Uterus (tissue), 4 donors: Measurements from ENCODE around the gene KRT28. TPM values are rescaled to one million over a fixed set of nuclear protein-coding genes. Genes with fewer than 3 reads are reported as not detected.

Experiments used
- DNase-seq, 2 donors: peaks; one replicate each; pipeline ENCODE4 v3.0.0-alpha.2; 2019 to 2020
- H3K27ac ChIP-seq, 2 donors: fragments of 200-600 bp; sonication (generic); 1 replicate in 1 of 2; 2 replicates in 1 of 2; pipeline ENCODE4 v1.5.1; 2016 to 2018
- H3K27me3 ChIP-seq, 2 donors: fragments of 200-600 bp; sonication (generic); one replicate each; pipeline ENCODE4 v1.5.1; 2018 to 2019; ENCODE audit warnings: control low read depth in 1 of 2
- H3K36me3 ChIP-seq, 2 donors: fragments of 200-600 bp; sonication (generic); one replicate each; pipeline ENCODE4 v1.5.1; 2019; ENCODE audit warnings: control low read depth in 1 of 2
- H3K4me1 ChIP-seq, 2 donors: fragments of 200-600 bp; sonication (generic); one replicate each; pipeline ENCODE4 v1.5.1; 2018 to 2019; ENCODE audit warnings: control low read depth in 1 of 2
- H3K4me3 ChIP-seq, 2 donors: fragments of 200-600 bp; sonication (generic); 1 replicate in 1 of 2; 2 replicates in 1 of 2; pipeline ENCODE4 v1.5.1; 2018 to 2019; ENCODE audit warnings: mild to moderate bottlenecking in 1 of 2
- H3K9me3 ChIP-seq, 2 donors: fragments of 200-600 bp; sonication (generic); one replicate each; pipeline ENCODE4 v1.5.1; 2019; ENCODE audit warnings: control low read depth in 1 of 2
- POLR2A ChIP-seq, 2 donors: fragments of 450-650 bp; IDR thresholded peaks; one replicate each; pipeline ENCODE4 v1.6.1; 2016; ENCODE audit warnings: antibody characterized with exemption in 2 of 2, mild to moderate bottlenecking in 1 of 2, moderate library complexity in 1 of 2
- intact Hi-C: fragments of 100-400 bp; cut with DNase I; formaldehyde crosslinking; loops from one replicate; pipeline ENCODE4 v1.15.1; 2023; ENCODE audit warnings: low total_unique reads
- total RNA-seq, 4 donors: library from RNA; depleted of rRNA in 3 of 4; stranded (reverse); fragments of >200 nt in 3 of 4; gene quantifications; one replicate each; pipeline versions ENCODE4 v1.1.0 to v1.2.4, GENCODE V29; 2014 to 2023
- TF ChIP-seq, protein P1 (sequence below), 4 experiments: fragments of 200-600 bp in 2 of 4; fragments of 450-650 bp in 2 of 4; sonication (generic) in 2 of 4; IDR thresholded peaks; one replicate each; pipeline ENCODE4 v1.5.1; 2016 to 2019; ENCODE audit warnings: antibody characterized with exemption in 4 of 4, mild to moderate bottlenecking in 2 of 4, moderate library complexity in 1 of 4
- donor health status: DM: yes; HTN: yes; CAD: no.

KRT28 gene
- not detected for total RNA-seq

DNA sequence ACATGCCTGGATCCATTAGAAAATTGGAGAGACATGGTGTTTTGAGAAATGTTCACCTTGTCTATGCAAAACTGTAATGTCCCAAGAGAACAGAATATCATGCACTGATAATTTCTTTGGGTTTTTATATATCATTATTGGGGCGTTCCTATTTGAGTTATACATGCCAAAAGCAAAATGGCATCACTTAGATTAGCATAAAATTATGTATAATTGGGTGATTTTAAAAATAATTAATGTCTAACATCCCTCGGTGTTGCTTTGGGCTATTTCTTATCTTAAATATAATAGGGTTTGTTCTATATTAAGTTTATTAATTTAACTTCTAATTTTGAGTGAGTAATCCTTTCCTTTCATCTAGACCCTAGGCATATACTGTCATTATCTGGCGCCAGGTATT lies at the start of gene KRT28:
TSS of gene KRT28 (minus strand) at position 101 of the 400 bp plus-strand sequence. CDS start at position 35, 66 bp downstream.
- H3K9me3 ChIP-seq = no peaks in the 10 kb centered on the region
- no peaks in the 10 kb centered on the region for H3K27me3 ChIP-seq
- H3K27ac ChIP-seq = no peak within 1 kb of the TSS
- no peaks in the 10 kb centered on the region for H3K36me3 ChIP-seq
- intact Hi-C loops = loop anchor here (10.0 kb wide), 1 partner anchor 865 kb away; no protein-coding TSS in a partner anchor
- no peak for DNase-seq
- H3K4me1 ChIP-seq = peaks cover 0 to 4% of the 10 kb centered on the region in 2 donors
- H3K4me3 ChIP-seq = no peak within 1 kb of the TSS
- no peak for TF ChIP-seq POLR2A (IDR thresholded peaks at IDR 0.05)
- TF ChIP-seq, protein P1, sequence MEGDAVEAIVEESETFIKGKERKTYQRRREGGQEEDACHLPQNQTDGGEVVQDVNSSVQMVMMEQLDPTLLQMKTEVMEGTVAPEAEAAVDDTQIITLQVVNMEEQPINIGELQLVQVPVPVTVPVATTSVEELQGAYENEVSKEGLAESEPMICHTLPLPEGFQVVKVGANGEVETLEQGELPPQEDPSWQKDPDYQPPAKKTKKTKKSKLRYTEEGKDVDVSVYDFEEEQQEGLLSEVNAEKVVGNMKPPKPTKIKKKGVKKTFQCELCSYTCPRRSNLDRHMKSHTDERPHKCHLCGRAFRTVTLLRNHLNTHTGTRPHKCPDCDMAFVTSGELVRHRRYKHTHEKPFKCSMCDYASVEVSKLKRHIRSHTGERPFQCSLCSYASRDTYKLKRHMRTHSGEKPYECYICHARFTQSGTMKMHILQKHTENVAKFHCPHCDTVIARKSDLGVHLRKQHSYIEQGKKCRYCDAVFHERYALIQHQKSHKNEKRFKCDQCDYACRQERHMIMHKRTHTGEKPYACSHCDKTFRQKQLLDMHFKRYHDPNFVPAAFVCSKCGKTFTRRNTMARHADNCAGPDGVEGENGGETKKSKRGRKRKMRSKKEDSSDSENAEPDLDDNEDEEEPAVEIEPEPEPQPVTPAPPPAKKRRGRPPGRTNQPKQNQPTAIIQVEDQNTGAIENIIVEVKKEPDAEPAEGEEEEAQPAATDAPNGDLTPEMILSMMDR (IDR thresholded peaks at IDR 0.05) = no peak

- Histone ChIP-seq H3K27me3 (no peaks in the 10 kb centered on the region), H3K4me1 (no peaks in the 10 kb centered on the region), H3K4me3 (no peak overlapping the region), H3K36me3 (no peaks in the 10 kb centered on the region), H3K27ac (no peak overlapping the region), H3K9me3 (no peaks in the 10 kb centered on the region)
- no peak for DNase-seq
- intact Hi-C loops = no loop called here
- TF ChIP-seq, protein P1 (IDR thresholded peaks at IDR 0.05) = no peak
- no peak for TF ChIP-seq POLR2A (IDR thresholded peaks at IDR 0.05)
Measured at GRCh38 chr17:40848583-40849235, 49.0 kb upstream of the KRT28 start.

- intact Hi-C loops = no loop called here
- TF ChIP-seq, protein P1 (IDR thresholded peaks at IDR 0.05) = no peak
- no peak for TF ChIP-seq POLR2A (IDR thresholded peaks at IDR 0.05)
- DNase-seq = no peak
- Histone ChIP-seq H3K4me3 (no peak overlapping the region), H3K36me3 (no peaks in the 10 kb centered on the region), H3K9me3 (no peaks in the 10 kb centered on the region), H3K27ac (no peak overlapping the region), H3K4me1 (no peaks in the 10 kb centered on the region), H3K27me3 (no peaks in the 10 kb centered on the region)
Measured at GRCh38 chr17:40846515-40847144, 46.9 kb upstream of the KRT28 start.

GRCh38 chr17:40844671-40845107 lies 44.9 kb upstream of the KRT28 start:
- TF ChIP-seq, protein P1 (IDR thresholded peaks at IDR 0.05) = no peak
- no peak for TF ChIP-seq POLR2A (IDR thresholded peaks at IDR 0.05)
- H3K9me3 ChIP-seq = no peaks in the 10 kb centered on the region
- intact Hi-C loops = no loop called here
- no peaks in the 10 kb centered on the region for H3K36me3 ChIP-seq
- DNase-seq = no peak
- H3K4me1 ChIP-seq = no peaks in the 10 kb centered on the region
- H3K4me3 ChIP-seq = no peak overlapping the region
- H3K27me3 ChIP-seq = no peaks in the 10 kb centered on the region
- no peak overlapping the region for H3K27ac ChIP-seq

- H3K9me3 ChIP-seq = no peaks in the 10 kb centered on the region
- no peaks in the 10 kb centered on the region for H3K36me3 ChIP-seq
- no peak overlapping the region for H3K4me3 ChIP-seq
- H3K27ac ChIP-seq = no peak overlapping the region
- DNase-seq = no peak
- intact Hi-C loops = no loop called here
- no peaks in the 10 kb centered on the region for H3K4me1 ChIP-seq
- H3K27me3 ChIP-seq = no peaks in the 10 kb centered on the region
- TF ChIP-seq POLR2A (IDR thresholded peaks at IDR 0.05) = no peak
- TF ChIP-seq, protein P1 (IDR thresholded peaks at IDR 0.05) = no peak
Measured at GRCh38 chr17:40843242-40843641, 43.5 kb upstream of the KRT28 start.
